Endothelial cell of umbilical vein (primary cell): ENCODE results near the gene ACTL8. TPM values are rescaled to one million over a fixed set of nuclear protein-coding genes. Genes with fewer than 3 reads are reported as not detected.

Experiments
- BruUV-seq: library from RNA; stranded (reverse); fragments of 400-500 nt; replicated peaks from 2 replicates; lab custom pipeline; 2021; lab: Mats Ljungman, UMichigan
- CTCF ChIA-PET: fragments of 300-600, 350-600 bp; sonication (Branson Sonifier 250); formaldehyde crosslinking; loops from one replicate; lab custom pipeline; 2021; ENCODE audit warnings: antibody characterized with exemption, inconsistent platforms; lab: Charles Lee
- POLR2A ChIA-PET: fragments of 300-600, 350-600 bp; sonication (Branson Sonifier 250); formaldehyde crosslinking; loops from one replicate; lab custom pipeline; 2021; ENCODE audit warnings: antibody characterized with exemption, inconsistent platforms; lab: Charles Lee
- DNase-seq: peaks from one replicate; pipeline ENCODE4 v3.0.0-alpha.2; 2011; ENCODE audit warnings: low read depth, low spot score
- FAIRE-seq: peaks from 2 replicates; lab custom pipeline; 2011; peaks lifted over from hg19 to GRCh38; lab: Jason Lieb, UNC
- H2AFZ ChIP-seq: 2 replicates; pipeline ENCODE4 v1.6.0; 2012; ENCODE audit warnings: low read depth, low read length, control low read depth, inconsistent platforms
- H3K27ac ChIP-seq: 2 replicates; pipeline ENCODE4 v1.5.1; 2011; ENCODE audit warnings: low read depth, mild to moderate bottlenecking, control low read depth, low read length, moderate library complexity; ENCODE audit not compliant: insufficient read depth
- H3K27me3 ChIP-seq, 2 experiments: 2 replicates each; pipeline versions ENCODE4 v1.6.0 to v1.6.1; 2011; ENCODE audit warnings: low read length in 2 of 2, mixed read lengths in 1 of 2; ENCODE audit not compliant: control insufficient read depth in 2 of 2, insufficient read depth in 2 of 2
- H3K36me3 ChIP-seq, 2 experiments: 2 replicates in 1 of 2; 3 replicates in 1 of 2; pipeline ENCODE4 v1.5.1; 2011; ENCODE audit warnings: low read length in 2 of 2, mild to moderate bottlenecking in 1 of 2, moderate library complexity in 1 of 2; ENCODE audit not compliant: control insufficient read depth in 2 of 2, insufficient read depth in 2 of 2; ENCODE audit errors: extremely low read depth in 1 of 2
- H3K4me1 ChIP-seq: 3 replicates; pipeline ENCODE4 v1.5.1; 2011; ENCODE audit warnings: mild to moderate bottlenecking, low read length; ENCODE audit not compliant: control insufficient read depth, insufficient read depth; ENCODE audit errors: extremely low read depth
- H3K4me2 ChIP-seq: 2 replicates; pipeline ENCODE4 v1.6.1; 2011; ENCODE audit warnings: low read length, control low read depth, mixed read lengths; ENCODE audit not compliant: insufficient read depth
- H3K4me3 ChIP-seq, 3 experiments: fragments of 200-600 bp in 1 of 3; sonication (generic), shearing (Covaris generic) in 1 of 3; replicated peaks in 1 of 3; 2 replicates each; pipeline ENCODE4 v1.5.1; 2011 to 2016; ENCODE audit warnings: control low read depth in 3 of 3, low read length in 3 of 3, mild to moderate bottlenecking in 2 of 3, inconsistent platforms in 1 of 3, low read depth in 1 of 3, moderate library complexity in 1 of 3; ENCODE audit not compliant: insufficient read depth in 1 of 3
- H3K79me2 ChIP-seq: 2 replicates; pipeline ENCODE4 v1.6.0; 2012; ENCODE audit warnings: low read length, inconsistent platforms; ENCODE audit not compliant: control insufficient read depth, insufficient read depth
- H3K9ac ChIP-seq: replicated peaks from 2 replicates; pipeline ENCODE3; 2011; ENCODE audit warnings: low read length, control low read depth; ENCODE audit not compliant: insufficient read depth; ENCODE audit errors: extremely low read depth
- H3K9me1 ChIP-seq: replicated peaks from 3 replicates; pipeline ENCODE4 v1.6.0; 2011; ENCODE audit warnings: mild to moderate bottlenecking, low read length; ENCODE audit not compliant: control insufficient read depth, insufficient read depth; ENCODE audit errors: extremely low read depth
- H3K9me3 ChIP-seq: replicated peaks from 2 replicates; pipeline ENCODE4 v1.5.1; 2012; ENCODE audit warnings: low read length, inconsistent platforms; ENCODE audit not compliant: control insufficient read depth, insufficient read depth
- H4K20me1 ChIP-seq: replicated peaks from 2 replicates; pipeline ENCODE3; 2011; ENCODE audit warnings: mild to moderate bottlenecking, low read length; ENCODE audit not compliant: control insufficient read depth, insufficient read depth; ENCODE audit errors: extremely low read depth
- EZH2 ChIP-seq: IDR thresholded peaks from 2 replicates; pipeline ENCODE4 v1.6.1; 2012; ENCODE audit warnings: borderline replicate concordance, low read depth, mild to moderate bottlenecking, moderate library complexity, low read length, inconsistent platforms; ENCODE audit not compliant: severe bottlenecking
- FOS ChIP-seq: IDR thresholded peaks from 2 replicates; pipeline ENCODE4 v1.6.1; 2011; ENCODE audit warnings: mild to moderate bottlenecking, low read length, moderate library complexity, borderline replicate concordance; ENCODE audit not compliant: insufficient read depth
- GATA2 ChIP-seq: IDR thresholded peaks from 2 replicates; pipeline ENCODE4 v1.7.0; 2011; ENCODE audit warnings: low read depth, mild to moderate bottlenecking, moderate library complexity, mixed read lengths, low read length; ENCODE audit not compliant: insufficient read length, insufficient read depth
- JUN ChIP-seq: IDR thresholded peaks from 2 replicates; pipeline ENCODE4 v1.6.1; 2011; ENCODE audit warnings: borderline replicate concordance, low read depth; ENCODE audit not compliant: insufficient read length, insufficient read depth
- MAX ChIP-seq: IDR thresholded peaks from 2 replicates; pipeline ENCODE4 v1.6.1; 2011; ENCODE audit not compliant: insufficient read depth, insufficient read length
- MYC ChIP-seq: IDR thresholded peaks from one replicate; pipeline ENCODE4 v1.6.1; 2011; ENCODE audit warnings: mild to moderate bottlenecking, low read depth, low read length
- POLR2A ChIP-seq: IDR thresholded peaks from 2 replicates; pipeline ENCODE4 v1.6.1; 2012; ENCODE audit warnings: low read depth, mild to moderate bottlenecking, control low read depth, low read length
- POLR2AphosphoS5 ChIP-seq: IDR thresholded peaks from 2 replicates; pipeline ENCODE4 v1.6.1; 2012; ENCODE audit warnings: low read depth, mild to moderate bottlenecking, control low read depth, low read length, moderate library complexity; ENCODE audit not compliant: insufficient read depth
- dilution Hi-C: fragments of 300-500 bp; cut with MboI; formaldehyde crosslinking; loops from one replicate; pipeline ENCODE4 v1.15.0; 2019; ENCODE audit warnings: low sequenced_read_pairs; ENCODE audit not compliant: extremely low pct_ligation_motif_present
- intact Hi-C: fragments of 100-400 bp; cut with micrococcal nuclease; formaldehyde crosslinking; loops from one replicate; pipeline ENCODE4 v1.10.0; 2022
- polyA plus RNA-seq, 4 experiments: library from polyadenylated mRNA; depleted of rRNA in 3 of 4; stranded (reverse) in 3 of 4; unstranded in 1 of 4; fragments of >200 nt; gene quantifications; 2 replicates each; pipeline versions ENCODE4 v1.2.1 to v1.2.3, GENCODE V29; 2011 to 2012; ENCODE audit warnings: missing spikeins in 1 of 4
- total RNA-seq: library from RNA; stranded (reverse); gene quantifications from 2 replicates; pipeline ENCODE4 v1.2.3, GENCODE V29; 2021
- TF ChIP-seq, protein P1 (sequence below), 2 donors: IDR thresholded peaks; 1 replicate in 1 of 2; 2 replicates in 1 of 2; pipeline ENCODE4 v1.5.1; 2011; ENCODE audit warnings: low read length in 2 of 2, mild to moderate bottlenecking in 2 of 2, moderate library complexity in 2 of 2, control low read depth in 1 of 2, inconsistent platforms in 1 of 2, low read depth in 1 of 2; ENCODE audit not compliant: insufficient read depth in 1 of 2; ENCODE audit errors: extremely low read depth in 1 of 2

ACTL8 gene
- total and polyA plus RNA-seq, 2 donors (not counting 3 experiments of a cell fraction or from before 2014, with no cell fraction given) = not detected

DNA sequence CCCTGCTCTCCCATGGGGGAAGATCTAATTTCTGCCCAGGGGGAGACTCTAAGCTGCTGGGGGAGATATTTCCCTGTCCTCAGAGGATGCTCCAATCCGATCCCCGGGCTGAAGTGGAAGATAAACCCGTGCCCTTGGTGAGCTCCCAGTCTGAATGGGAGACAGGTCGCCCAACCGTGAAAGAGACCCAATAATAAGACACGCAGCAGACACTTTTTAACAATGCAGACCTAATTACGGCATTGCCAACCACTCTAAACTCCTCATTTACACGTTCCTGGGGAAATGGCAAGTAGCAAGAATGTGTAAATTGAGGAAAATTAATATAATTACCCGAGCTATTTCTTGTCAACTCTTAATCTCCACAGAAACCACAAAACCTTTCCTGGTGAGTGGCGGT is 48.7 kb upstream of the ACTL8 start:
- Histone ChIP-seq H3K79me2 (no peaks in the 10 kb centered on the region), H3K9ac (no peak overlapping the region), H3K4me3 (no peak overlapping the region), H2AFZ (no peak overlapping the region), H3K4me2 (no peak overlapping the region), H3K27me3 (no peaks in the 10 kb centered on the region), H3K9me3 (no peaks in the 10 kb centered on the region), H4K20me1 (no peaks in the 10 kb centered on the region), H3K27ac (no peak overlapping the region), H3K36me3 (no peaks in the 10 kb centered on the region), H3K9me1 (no peaks in the 10 kb centered on the region), H3K4me1 (no peaks in the 10 kb centered on the region)
- ChIA-PET POLR2A (no interaction called here), CTCF (interaction anchor here (2.3 kb wide), 1 partner anchor 9 kb away, joined by 7 read pairs; no protein-coding TSS in a partner anchor)
- DNase-seq = no peak
- no TSS peak for BruUV-seq
- intact Hi-C loops = no loop called here
- dilution Hi-C loops = no loop called here
- no peak for FAIRE-seq
- TF ChIP-seq GATA2 = no peak
- TF ChIP-seq MAX = no peak
- no peak for TF ChIP-seq POLR2AphosphoS5

DNA sequence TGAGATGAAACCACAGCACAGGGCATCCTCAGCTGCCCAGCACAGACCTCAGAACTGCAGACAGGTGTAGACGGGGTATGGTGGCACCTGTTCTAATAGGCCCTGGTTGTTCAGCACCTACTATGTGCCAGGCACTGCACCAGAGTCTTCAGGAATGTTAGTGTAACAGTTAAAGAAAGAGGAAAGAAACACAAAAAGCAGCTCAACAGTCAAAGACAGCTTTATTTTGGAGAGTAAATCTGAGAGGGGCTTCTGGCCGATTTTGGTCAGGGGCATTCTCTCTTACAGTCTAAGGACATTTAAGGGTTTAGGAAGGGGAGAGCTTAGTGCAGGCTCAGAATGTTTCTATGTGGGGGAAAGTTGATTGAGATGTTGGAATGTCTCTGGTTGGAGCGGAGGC is 45.2 kb upstream of the ACTL8 start:
- H4K20me1 ChIP-seq = no peaks in the 10 kb centered on the region
- TF ChIP-seq JUN (no peak), MYC (no peak), FOS (no peak), MAX (no peak), GATA2 (no peak), POLR2A (no peak), EZH2 (no peak), POLR2AphosphoS5 (no peak)
- TF ChIP-seq, protein P1, sequence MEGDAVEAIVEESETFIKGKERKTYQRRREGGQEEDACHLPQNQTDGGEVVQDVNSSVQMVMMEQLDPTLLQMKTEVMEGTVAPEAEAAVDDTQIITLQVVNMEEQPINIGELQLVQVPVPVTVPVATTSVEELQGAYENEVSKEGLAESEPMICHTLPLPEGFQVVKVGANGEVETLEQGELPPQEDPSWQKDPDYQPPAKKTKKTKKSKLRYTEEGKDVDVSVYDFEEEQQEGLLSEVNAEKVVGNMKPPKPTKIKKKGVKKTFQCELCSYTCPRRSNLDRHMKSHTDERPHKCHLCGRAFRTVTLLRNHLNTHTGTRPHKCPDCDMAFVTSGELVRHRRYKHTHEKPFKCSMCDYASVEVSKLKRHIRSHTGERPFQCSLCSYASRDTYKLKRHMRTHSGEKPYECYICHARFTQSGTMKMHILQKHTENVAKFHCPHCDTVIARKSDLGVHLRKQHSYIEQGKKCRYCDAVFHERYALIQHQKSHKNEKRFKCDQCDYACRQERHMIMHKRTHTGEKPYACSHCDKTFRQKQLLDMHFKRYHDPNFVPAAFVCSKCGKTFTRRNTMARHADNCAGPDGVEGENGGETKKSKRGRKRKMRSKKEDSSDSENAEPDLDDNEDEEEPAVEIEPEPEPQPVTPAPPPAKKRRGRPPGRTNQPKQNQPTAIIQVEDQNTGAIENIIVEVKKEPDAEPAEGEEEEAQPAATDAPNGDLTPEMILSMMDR (IDR thresholded peaks at IDR 0.05; ENCODE audit: extremely low read depth in 1 of 2, insufficient read depth in 1 of 2, low read depth in 1 of 2, low read length in 2 of 2) = no peak
- DNase-seq = no peak
- H3K9me1 ChIP-seq = no peaks in the 10 kb centered on the region
- ChIA-PET POLR2A (no interaction called here), CTCF (no interaction called here)
- no TSS peak for BruUV-seq
- H3K36me3 ChIP-seq = no peaks in the 10 kb centered on the region
- H3K9me3 ChIP-seq = no peaks in the 10 kb centered on the region
- no peak overlapping the region for H2AFZ ChIP-seq
- no peak overlapping the region for H3K9ac ChIP-seq
- H3K4me1 ChIP-seq = no peaks in the 10 kb centered on the region
- no peak for FAIRE-seq
- no peak overlapping the region for H3K4me3 ChIP-seq
- dilution Hi-C loops = no loop called here
- no peaks in the 10 kb centered on the region for H3K27me3 ChIP-seq
- H3K79me2 ChIP-seq = no peaks in the 10 kb centered on the region
- intact Hi-C loops = no loop called here
- H3K27ac ChIP-seq = no peak overlapping the region
- H3K4me2 ChIP-seq = no peak overlapping the region
